ENCODE results near the gene RUBCNL.
"Not testable (repeated sequence)": the region's sequence is repeated elsewhere in the genome, so short reads cannot be mapped to it uniquely, and the experiment has no call there.

RUBCNL gene, protein sequence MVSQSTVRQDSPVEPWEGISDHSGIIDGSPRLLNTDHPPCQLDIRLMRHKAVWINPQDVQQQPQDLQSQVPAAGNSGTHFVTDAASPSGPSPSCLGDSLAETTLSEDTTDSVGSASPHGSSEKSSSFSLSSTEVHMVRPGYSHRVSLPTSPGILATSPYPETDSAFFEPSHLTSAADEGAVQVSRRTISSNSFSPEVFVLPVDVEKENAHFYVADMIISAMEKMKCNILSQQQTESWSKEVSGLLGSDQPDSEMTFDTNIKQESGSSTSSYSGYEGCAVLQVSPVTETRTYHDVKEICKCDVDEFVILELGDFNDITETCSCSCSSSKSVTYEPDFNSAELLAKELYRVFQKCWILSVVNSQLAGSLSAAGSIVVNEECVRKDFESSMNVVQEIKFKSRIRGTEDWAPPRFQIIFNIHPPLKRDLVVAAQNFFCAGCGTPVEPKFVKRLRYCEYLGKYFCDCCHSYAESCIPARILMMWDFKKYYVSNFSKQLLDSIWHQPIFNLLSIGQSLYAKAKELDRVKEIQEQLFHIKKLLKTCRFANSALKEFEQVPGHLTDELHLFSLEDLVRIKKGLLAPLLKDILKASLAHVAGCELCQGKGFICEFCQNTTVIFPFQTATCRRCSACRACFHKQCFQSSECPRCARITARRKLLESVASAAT

DNA sequence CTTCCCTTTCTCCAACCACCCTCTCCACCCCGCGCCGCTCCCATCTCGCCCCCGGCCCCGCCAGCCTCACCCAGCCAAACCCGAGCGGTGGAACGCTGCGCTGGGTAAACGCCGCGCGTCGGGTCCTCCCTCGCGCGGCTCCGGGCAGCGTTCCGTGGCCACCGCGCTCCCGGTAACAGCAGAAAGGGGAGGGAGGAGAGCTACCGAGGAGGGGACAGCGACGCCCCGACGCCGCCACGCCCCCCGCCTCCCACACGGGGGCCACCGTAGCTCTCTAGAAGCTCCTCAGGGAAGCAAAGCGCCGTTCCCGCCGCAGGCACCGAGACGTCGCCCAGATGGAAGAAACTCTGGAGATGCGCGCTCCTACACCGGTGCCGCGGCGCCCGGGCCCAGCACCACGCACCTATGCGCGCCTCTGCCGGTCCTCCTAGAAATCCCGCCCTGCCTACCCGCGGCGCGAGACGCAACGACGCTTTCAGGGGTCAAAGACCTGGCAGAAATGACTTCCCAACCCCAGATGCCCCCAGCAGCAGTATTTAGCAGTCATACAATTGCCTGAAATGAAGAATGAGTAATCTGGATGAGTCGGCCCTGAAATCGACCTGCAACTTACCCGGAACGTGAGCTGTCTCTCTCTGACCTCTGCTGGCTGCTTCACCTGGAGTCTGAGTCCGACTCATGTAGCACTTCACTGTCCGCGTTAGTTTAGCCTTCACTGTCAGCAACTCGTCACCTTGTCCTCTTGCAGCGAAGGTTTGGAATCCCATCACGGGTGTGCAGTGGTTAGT, at the start of gene RUBCNL:
Gene RUBCNL (minus strand): TSS at position 189 of the 788 bp plus-strand sequence. CDS start 14,777 bp downstream, outside the sequence.
- DNase-seq = no peak

DNA sequence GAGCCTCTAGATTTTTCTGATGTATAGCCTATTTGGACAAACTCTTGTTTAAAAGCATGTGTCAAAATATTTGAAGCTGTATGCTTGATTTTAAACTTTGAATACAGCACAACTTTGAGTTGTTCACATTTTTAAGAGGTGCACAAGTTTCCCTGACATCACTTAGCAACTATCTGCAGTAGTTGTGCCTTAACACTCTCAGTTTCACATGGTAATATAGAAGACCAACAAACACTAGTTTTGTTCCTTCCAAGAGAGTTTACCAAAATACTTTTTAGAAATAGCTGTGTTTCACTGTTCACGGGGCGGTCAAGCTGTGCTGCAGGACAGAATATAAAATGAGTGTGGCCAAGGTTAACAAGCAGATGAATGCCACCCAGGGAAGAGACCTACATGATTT, 42.5 kb upstream of the RUBCNL start:
- DNase-seq = not testable (repeated sequence)

DNA sequence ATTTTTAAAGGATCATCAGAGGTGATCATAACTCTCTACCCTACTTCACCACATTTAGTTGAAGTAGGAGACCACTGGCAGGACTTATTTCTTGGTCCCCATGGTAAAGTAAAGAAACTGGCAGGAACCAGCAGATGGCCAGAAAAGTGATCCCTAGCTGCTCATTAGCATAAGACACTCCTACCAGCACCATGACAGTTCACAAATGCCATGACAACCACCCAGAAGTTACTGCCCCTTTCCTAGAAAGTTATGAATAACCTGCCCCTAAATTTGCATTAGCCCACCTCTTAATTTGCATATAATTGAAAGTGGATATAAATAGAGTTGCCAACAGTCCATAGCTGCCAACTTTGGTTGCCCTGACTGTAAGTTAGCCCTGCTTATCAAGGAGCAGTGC, 18.4 kb upstream of the RUBCNL start:
- no peak for DNase-seq

DNA sequence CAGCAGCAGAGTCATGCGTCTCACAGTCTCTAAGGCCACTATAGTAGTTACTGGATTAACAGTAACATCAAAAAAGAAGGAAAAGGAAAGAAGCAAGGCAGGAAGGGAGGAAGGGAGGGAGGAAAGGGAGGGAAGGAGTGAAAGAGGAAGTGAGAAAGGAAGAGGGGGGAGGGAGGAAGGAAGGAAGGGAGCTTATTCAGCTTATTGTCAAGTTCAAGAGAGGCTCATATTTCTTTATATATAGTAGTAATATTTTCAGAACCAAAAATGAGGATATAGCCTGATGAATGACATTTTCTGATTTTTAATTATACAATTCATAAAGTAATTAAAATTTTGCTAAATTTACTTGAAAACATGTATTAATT, 17.7 kb upstream of the RUBCNL start:
- no peak for DNase-seq

DNA sequence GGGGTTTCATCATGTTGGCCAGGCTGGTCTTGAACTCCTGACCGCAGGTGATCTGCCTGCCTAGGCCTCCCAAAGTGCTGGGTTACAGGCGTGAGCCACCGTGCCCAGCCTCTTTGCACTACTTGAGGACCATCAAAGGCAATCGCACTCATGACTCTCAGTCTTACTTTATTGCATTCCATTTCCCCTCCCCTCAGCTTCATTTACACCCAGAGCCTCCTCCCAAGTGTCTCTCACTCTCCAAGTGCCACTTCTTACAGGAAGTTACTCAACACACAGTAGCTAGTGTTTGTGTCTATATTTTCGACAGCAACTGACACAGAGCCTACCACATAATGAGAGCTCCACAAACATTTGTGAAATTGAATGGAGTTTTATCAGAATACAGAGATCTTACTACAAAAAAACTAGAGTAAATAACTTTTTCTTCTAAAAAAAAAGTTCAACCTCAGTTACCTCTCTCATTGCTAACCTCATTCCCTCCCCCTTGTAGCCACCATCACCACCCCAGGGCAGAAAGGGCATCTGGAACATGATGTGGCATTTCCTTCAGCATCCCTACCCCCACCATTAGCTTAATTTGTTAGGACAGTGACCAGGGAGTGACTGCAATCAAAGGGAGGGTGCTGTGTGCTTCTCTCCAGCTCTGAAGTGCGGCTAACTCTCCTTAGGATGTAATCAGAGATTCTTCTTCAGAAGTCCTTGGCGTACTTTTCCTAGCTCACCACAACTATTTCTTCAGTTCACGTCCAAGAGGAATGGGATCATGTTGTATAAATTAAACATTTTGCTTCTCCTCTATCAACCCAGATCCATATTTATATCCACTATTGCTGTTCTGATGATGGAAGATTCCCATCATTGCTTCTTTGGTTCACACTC, 17.0 kb upstream of the RUBCNL start:
- no peak for DNase-seq

DNA sequence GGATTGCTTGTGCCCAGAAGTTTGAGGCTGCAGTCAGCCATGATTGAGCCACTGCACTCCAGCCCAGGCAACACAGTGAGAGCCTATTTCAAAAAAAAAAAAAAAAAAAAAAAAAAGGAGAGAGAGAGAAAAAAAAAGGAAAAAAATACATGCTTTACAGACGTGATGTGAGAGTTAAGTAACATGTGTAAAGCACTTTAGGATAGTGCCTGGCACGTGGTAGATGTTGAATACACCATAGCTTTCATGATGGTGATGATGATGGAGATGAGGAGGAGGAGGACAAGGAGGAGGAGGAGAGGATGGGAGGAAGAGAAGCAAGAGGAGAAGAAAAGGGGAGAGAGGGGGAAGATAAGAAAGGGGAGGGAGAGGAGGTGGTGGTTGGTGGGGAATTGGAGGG, 15.1 kb upstream of the RUBCNL start:
- DNase-seq = no peak

DNA sequence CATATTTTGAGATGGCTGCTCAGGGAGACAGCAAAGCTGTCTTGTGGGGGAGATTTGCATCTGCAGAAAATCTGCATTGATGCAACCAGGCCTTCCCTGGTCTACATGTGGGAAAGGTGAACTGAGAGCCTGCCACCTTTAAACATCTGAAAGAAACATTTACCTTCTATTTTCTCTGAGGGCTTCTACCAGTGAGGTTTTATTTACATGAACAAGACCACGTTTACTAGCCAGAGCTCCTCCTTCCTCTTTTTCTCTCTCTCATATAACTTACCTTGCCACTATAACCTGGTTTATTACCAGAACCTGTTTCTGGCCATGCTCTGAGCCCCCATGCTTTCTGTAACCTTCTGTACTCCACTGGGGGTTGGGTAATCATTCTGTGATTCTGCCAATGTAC, 14.4 kb upstream of the RUBCNL start:
- no peak for DNase-seq

DNA sequence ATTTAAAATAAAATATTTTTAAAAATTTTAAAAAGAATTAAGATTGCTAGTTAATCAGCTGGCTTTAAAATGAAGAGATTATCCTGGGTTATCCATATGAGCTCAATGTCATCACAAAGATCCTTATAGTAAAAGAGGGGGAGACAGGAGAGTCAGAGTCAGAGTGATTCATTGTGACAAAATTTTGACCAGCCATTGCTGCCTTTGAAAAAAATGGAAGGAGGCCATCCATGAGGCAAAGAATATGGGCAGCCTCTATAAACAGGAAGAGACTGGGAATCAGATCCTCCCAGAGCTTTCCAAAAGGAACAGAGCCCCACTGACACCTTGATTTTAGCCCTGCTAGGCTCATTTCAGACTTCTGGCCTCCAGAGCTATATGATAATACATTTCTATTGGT, 9.3 kb upstream of the RUBCNL start:
- no peak for DNase-seq

DNA sequence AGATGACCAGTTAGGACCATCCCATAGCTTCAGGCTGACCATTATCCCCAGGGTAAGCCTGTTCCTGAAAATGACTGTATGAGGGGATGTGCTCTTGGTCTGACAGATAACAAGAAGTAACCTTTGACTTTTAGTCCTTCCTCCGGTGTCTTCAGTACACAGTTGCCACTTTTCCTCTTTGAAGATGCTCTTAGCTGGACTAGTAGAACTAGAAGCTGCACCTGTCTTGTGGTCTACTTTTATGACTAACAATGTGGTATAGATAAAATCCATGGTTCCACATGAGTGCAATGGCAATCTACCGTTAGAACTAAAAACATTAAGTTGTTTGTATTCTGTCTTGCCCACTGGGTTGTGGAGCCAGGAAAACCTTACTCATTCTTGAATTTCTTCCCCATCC, 5.9 kb upstream of the RUBCNL start:
- DNase-seq = no peak

DNA sequence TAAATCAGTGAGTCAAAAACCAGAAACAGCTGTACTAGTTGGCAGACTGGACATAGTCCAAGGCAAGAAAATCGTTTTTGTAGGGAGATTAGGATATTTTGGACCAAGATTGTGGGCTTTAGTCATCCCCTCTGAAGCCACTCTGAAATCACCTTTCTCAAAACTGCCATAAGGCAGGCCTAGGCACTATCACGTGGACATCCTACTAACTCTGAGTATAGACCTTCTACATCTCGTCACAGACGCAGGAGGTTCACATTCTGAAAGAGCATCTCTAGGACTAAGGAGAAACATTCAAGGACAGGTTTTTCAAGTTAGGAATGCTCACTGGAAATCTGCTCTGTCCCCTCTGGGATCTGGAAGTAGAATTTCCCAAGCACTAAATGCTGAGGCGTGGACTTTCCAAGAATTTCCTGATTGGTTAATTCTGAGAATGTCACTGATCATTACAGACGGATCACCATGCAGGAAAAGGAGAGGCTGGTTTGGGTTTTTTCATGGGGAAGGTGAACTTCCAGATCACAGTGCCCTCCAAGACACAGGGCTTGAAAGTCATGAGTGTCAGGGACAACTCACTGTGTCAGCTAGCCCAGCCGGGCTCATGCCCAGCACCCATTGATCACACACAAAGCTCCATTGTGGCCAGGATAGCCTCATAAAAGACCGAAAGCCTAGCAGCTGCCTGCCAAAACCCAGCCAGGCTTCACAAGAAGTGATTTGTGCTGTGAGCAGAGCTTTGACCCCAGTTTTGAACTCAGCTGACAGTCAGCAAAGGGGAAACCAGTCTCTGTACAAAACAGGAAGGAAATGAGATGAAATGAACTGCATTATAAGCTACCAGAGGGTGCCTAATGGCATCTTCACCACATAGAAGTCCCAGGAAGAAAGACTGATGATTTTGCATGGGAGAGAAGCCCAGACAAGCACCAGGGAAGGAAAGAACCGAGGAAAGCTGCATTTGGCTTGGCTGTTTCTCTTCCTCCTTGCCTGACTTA, 2.7 kb upstream of the RUBCNL start:
- DNase-seq = no peak

DNA sequence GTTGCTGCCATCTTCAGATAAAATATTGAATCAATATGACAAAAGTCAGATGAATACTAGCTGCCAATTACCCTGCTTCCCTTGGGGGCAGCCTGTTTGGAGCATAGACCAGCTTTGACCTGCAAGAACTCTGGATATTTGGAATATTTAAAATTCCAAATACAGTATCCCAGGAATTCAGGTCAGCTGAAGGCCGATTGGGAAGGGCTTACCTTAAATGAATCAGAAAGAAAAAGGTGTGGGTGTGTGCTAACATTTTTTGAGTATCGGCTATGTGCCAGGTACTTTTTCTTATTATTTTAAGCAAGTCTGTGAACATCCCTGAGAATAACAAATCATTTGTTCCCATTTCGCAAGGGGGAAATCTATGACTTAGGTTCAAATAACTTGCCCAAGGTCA, 1.8 kb upstream of the RUBCNL start:
- DNase-seq = no peak

DNA sequence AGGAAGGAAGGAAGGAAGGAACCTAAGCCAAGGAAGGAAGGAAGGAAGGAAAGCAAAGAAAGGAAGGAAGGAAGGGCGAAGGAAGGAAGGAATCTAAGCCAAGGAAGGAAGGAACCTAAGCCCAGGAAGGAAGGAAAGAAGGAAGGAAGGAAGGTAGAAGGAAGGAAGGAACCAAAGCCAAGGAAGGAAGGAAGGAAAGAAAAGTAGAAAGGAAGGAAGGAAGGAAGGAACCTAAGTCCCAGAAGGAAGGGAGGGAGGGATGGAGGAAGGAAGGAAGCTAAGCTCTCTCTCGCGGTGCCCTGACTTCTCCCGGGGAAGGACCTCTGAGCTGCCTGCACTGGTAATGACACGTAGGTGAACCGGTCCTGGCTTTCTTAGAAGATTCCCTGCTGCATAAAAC, 1.3 kb upstream of the RUBCNL start:
- DNase-seq = no peak

DNA sequence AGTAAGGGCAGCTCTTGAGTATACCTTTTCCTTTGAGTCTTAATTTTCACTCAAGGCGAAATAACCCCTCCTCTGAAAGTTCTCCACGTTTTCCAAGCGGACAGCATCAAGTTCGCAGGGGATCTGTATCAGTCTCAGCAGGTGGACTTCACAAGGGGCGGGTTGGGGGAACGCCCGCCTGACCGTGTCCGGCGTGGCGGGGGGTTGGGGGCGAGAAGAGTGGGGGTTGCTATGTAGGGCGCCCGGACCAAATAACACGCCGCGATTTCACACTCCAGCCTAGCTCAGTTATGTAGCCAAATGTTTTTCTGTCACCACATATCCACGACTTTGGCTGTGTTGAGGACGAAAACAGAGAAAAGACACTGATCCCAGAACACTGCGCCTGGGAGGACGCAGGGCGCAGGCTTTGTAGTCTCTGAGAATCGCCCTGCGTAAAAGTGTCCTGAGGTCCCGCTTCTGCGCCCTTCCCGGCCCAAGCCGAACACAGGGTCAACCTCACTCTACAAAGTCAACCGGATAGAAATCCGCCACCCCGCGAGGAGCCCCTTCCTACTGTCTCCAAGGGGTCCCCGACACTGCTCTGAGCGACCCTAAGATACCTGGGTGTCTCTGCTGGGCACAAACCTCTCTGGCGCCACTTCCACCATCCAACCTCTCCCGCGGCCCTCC, 524 bp downstream of the RUBCNL start:
- DNase-seq = no peak

DNA sequence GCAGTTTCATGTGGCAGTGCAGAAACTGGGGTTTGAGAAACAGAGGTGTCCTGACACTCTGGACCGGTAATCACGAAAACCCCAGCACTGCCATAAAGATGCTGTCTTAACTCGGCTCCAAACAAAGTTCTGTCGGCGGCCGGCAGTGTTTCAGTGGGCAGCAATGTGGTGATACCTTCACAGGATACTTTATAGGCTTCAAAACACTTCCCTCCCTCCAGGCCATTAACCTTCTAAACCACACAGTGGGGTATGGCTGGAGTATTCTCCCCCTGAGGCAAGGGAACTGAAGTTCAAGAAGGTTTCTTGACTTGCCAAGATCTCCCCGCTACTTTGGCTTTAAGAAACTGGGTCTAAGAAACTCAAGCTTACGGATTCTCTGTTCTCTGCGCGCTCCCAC, 1.1 kb downstream of the RUBCNL start:
- DNase-seq = no peak

DNA sequence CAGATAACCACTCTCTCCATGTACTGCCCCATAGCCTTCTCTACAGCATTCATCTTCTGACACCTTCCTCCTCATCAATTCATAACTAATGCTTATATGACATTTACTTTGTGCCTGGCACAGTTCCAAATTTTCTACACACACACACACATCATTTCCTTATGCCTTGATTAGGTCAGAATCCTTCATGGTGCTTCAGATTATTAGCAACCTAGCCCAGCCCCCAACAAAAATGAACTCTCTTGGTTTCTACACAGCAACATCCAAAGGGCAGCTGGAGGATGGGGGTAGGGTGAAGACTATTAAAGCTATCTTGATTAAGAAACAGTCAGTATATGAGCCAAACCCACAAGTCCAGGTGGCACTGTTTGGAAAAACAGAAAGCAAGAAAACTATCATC, 3.7 kb downstream of the RUBCNL start:
- no peak for DNase-seq

DNA sequence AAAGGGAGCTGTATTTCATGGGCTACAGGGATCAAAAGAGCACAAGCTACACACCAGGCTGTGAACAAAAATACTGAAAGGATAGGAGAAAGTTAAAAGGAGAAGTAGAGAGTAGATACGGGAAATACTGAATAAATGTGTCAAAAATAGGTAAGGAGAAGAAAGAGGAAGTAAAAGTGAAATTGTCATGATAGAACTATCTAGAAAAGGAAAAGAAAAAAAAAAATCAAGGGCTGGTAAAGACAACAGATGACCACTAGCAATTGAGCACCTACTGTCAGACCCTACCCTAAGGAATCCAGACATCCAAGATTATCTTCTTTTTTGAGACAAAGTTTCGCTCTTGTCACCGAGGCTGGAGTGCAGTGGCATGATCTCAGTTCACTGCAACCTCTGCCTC, 4.8 kb downstream of the RUBCNL start:
- no peak for DNase-seq

DNA sequence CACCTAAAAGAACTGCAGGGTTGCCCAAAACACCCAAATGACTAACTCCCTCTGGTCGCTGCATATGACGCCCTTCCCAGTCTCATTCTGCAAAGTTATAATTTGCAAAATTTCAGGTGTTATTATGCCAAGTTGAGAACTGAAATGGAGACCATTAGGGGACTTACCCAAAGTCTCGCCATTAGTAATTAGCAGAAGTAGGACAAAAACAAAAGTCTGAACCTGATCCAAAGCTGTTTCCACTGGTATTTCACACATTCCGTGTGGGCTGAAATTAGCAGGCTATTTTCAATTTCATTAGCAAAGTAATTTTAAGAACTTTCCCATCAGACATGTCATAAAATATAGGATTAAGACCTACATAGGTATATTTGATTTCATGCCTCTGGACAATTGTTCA, 6.8 kb downstream of the RUBCNL start:
- no peak for DNase-seq

DNA sequence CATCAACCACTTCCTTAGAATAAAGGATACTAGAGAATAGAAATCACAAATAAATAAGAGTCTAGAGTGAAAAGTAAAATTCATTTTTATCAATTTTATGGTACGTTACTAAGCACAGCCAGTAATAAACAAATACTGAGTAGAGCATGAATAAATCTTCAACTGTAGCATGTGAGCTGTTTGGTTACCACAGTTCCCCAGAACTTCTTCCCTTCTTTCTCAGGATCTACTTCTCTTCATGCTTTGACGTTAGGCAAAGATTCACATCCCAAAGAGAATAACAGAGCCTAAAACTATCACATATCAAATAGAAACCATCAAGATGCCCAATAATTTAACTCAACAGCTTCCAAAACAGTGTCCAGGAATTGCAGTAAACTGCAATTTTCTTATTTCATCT, 7.4 kb downstream of the RUBCNL start:
- no peak for DNase-seq

DNA sequence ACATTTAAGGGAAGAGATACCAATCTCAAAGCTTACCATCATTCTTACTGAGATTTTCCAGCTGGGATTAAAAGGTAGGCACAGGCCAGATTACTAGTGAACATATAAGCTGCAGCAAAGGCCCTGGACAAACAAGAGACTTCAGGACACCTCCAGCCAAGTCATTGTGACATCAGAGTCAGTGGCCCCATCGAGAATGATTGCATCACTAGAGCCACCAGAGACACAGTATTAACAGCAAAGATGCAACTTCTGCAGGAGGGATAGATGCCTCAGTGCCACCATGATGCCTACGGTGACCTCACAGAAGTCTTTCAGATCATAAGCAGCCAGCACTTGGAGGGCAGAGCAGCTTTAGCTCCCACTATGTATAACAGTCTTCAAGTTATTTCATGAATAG, 8.6 kb downstream of the RUBCNL start:
- DNase-seq = no peak

DNA sequence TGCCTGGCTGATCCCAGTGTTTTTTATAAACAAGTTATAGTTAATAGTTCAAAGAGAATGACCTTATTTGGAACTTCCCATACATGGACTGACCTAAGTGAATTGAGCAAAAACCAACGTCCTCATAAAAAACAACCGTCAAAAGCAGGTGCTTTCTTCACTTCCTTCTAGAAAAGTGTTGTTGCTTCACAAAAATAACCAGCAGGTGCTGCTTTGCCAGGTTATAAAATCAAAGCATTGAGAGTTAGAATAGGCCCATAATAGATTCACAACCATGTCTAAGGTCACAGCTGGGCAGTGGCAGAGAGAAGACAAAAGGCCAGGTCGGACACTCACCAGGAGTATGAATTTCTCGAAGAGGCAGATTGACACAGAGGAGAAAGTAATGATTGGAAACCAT, 9.5 kb downstream of the RUBCNL start:
- no peak for DNase-seq

DNA sequence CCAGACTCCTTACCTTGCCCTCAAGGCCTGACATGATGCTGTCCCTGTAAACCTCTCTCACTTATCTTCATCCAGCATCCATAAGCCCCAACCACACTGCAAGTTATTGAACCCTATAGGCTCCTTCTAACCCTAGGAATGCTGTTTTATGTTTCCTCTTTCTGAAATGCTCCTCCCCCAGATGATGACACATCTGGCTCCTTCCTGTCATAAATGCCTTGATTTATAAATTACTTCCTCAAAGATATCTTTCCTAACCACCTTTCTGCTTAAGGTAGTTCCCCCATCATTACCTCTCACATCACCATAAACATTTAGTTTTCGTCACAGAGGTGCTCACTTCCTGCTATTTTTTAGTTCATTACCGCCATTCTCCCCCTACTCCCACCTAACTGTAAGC, 12.3 kb downstream of the RUBCNL start:
- no peak for DNase-seq

All from activated CD4-positive, CD25-positive, alpha-beta regulatory T cell (primary cell).